Measurements from ENCODE around the gene CRHR1. TPM values are rescaled to one million over a fixed set of nuclear protein-coding genes. Genes with fewer than 3 reads are reported as not detected.

The CRHR1 gene
- total RNA-seq, 1 experiment from 2014 or later: not detected

GRCh38 chr17:45777388-45777787, 6.7 kb upstream of the CRHR1 start:
- no peaks in the 10 kb centered on the region for H3K9me3 ChIP-seq (ENCODE audit: low read length)
- ChIA-PET CTCF (no interaction called here), POLR2A (ENCODE audit: unreplicated experiment) (no interaction called here)
- H3K27ac ChIP-seq (ENCODE audit: low read length): no peak overlapping the region
- no peaks in the 10 kb centered on the region for H4K20me1 ChIP-seq (ENCODE audit: low read length)
- no peak for TF ChIP-seq EZH2phosphoT487 (IDR thresholded peaks at IDR 0.05; ENCODE audit: borderline replicate concordance, low read length)
- no peak for TF ChIP-seq CTCF (conservative IDR thresholded peaks at IDR 0.05; ENCODE audit: low read depth, low read length)
- no peak for TF ChIP-seq EZH2 (IDR thresholded peaks at IDR 0.05; ENCODE audit: low read length, unreplicated experiment)
- H3K4me3 ChIP-seq (ENCODE audit: low read length): no peak overlapping the region
- H3K4me2 ChIP-seq (ENCODE audit: low read length): no peak overlapping the region
- no peaks in the 10 kb centered on the region for H3F3A ChIP-seq (ENCODE audit: low read length, unreplicated experiment)
- H3K4me1 ChIP-seq (ENCODE audit: insufficient read depth, low read length): no peaks in the 10 kb centered on the region
- peaks cover 51% of the 10 kb centered on the region for H3K27me3 ChIP-seq (ENCODE audit: low read length)
- no peaks in the 10 kb centered on the region for H3K9me2 ChIP-seq (replicated peaks; ENCODE audit: low read length)
- no peak overlapping the region for H2AFZ ChIP-seq (ENCODE audit: low read length)
- no peaks in the 10 kb centered on the region for H3K79me2 ChIP-seq (ENCODE audit: low read length)
- ATAC-seq: no peak
- no peaks in the 10 kb centered on the region for H3K36me3 ChIP-seq (ENCODE audit: low read depth, low read length)
- intact Hi-C loops (cut with micrococcal nuclease): no loop called here
- H3K9ac ChIP-seq (ENCODE audit: low read length): no peak overlapping the region
- no TSS peak for BruUV-seq (replicated peaks)
- DNase-seq: no peak

GRCh38 chr17:45780921-45781320, 3.2 kb upstream of the CRHR1 start:
- peaks cover 12% of the 10 kb centered on the region; the same call in 1 of the 2 replicates for H3K4me1 ChIP-seq (ENCODE audit: insufficient read depth, low read length)
- no peaks in the 10 kb centered on the region for H3K9me2 ChIP-seq (replicated peaks; ENCODE audit: low read length)
- H3K27me3 ChIP-seq (ENCODE audit: low read length): peaks cover 72% of the 10 kb centered on the region
- H3K79me2 ChIP-seq (ENCODE audit: low read length): no peaks in the 10 kb centered on the region
- H3K4me2 ChIP-seq (ENCODE audit: low read length): no peak overlapping the region
- TF ChIP-seq EZH2 (IDR thresholded peaks at IDR 0.05; ENCODE audit: low read length, unreplicated experiment): no peak
- no peak for TF ChIP-seq EZH2phosphoT487 (IDR thresholded peaks at IDR 0.05; ENCODE audit: borderline replicate concordance, low read length)
- TF ChIP-seq CTCF (conservative IDR thresholded peaks at IDR 0.05; ENCODE audit: low read depth, low read length): no peak
- no peak overlapping the region for H3K9ac ChIP-seq (ENCODE audit: low read length)
- DNase-seq (no peak), ATAC-seq (no peak)
- H3K4me3 ChIP-seq (ENCODE audit: low read length): no peak overlapping the region
- H3K36me3 ChIP-seq (ENCODE audit: low read depth, low read length): no peaks in the 10 kb centered on the region
- H3F3A ChIP-seq (ENCODE audit: low read length, unreplicated experiment): no peaks in the 10 kb centered on the region
- ChIA-PET POLR2A (ENCODE audit: unreplicated experiment) (no interaction called here), CTCF (interaction anchor here (0.7 kb wide), 1 partner anchor 141 kb away, joined by 3 read pairs; no protein-coding TSS in a partner anchor)
- H4K20me1 ChIP-seq (ENCODE audit: low read length): no peaks in the 10 kb centered on the region
- H3K9me3 ChIP-seq (ENCODE audit: low read length): no peaks in the 10 kb centered on the region
- BruUV-seq (replicated peaks): no TSS peak
- intact Hi-C loops (cut with micrococcal nuclease): no loop called here
- no peak overlapping the region for H3K27ac ChIP-seq (ENCODE audit: low read length)
- no peak overlapping the region for H2AFZ ChIP-seq (ENCODE audit: low read length)

GRCh38 chr17:45782889-45783592, 1.1 kb upstream of the CRHR1 start:
- intact Hi-C loops (cut with micrococcal nuclease): no loop called here

More at GRCh38 chr17:45782889-45783592, 1.1 kb upstream of the CRHR1 start:
- no TSS peak for BruUV-seq (replicated peaks)
- H3K4me1 ChIP-seq (ENCODE audit: insufficient read depth, low read length): peaks cover 12% of the 10 kb centered on the region; the same call in 1 of the 2 replicates
- no peak overlapping the region for H3K9ac ChIP-seq (ENCODE audit: low read length)
- peak overlapping the region; percentile 80 for H3K4me2 ChIP-seq (ENCODE audit: low read length)
- peaks cover 78% of the 10 kb centered on the region for H3K27me3 ChIP-seq (ENCODE audit: low read length)
- H2AFZ ChIP-seq (ENCODE audit: low read length): peak overlapping the region; percentile 80; the same call in 1 of the 2 replicates
- H3K36me3 ChIP-seq (ENCODE audit: low read depth, low read length): no peaks in the 10 kb centered on the region
- H3K4me3 ChIP-seq (ENCODE audit: low read length): peak overlapping the region; percentile 60
- ChIA-PET POLR2A (ENCODE audit: unreplicated experiment) (no interaction called here), CTCF (no interaction called here)
- H4K20me1 ChIP-seq (ENCODE audit: low read length): no peaks in the 10 kb centered on the region
- DNase-seq (no peak), ATAC-seq (peak; percentile 42; the same call in 1 of the 2 replicates)
- no peak overlapping the region for H3K27ac ChIP-seq (ENCODE audit: low read length)
- no peaks in the 10 kb centered on the region for H3K9me3 ChIP-seq (ENCODE audit: low read length)
- no peaks in the 10 kb centered on the region for H3K9me2 ChIP-seq (replicated peaks; ENCODE audit: low read length)
- no peaks in the 10 kb centered on the region for H3K79me2 ChIP-seq (ENCODE audit: low read length)
- no peaks in the 10 kb centered on the region for H3F3A ChIP-seq (ENCODE audit: low read length, unreplicated experiment)
- TF ChIP-seq CTCF (conservative IDR thresholded peaks at IDR 0.05; ENCODE audit: low read depth, low read length) (peak; percentile 48), EZH2phosphoT487 (IDR thresholded peaks at IDR 0.05; ENCODE audit: borderline replicate concordance, low read length) (no peak)

Data from PC-3 (cell line).